Mucosa of stomach (tissue), 1 donor: Measurements from ENCODE around the gene OR10P1.
"Not testable (repeated sequence)": the region's sequence is repeated elsewhere in the genome, so short reads cannot be mapped to it uniquely, and the experiment has no call there.

Experiments
- H3K27me3 ChIP-seq: one replicate; pipeline ENCODE4 v1.7.0; 2013; ENCODE audit warnings: mild to moderate bottlenecking, low read length; ENCODE audit not compliant: control insufficient read depth, insufficient read depth
- H3K36me3 ChIP-seq: one replicate; pipeline ENCODE4 v1.7.0; 2013; ENCODE audit warnings: low read length; ENCODE audit not compliant: control insufficient read depth, insufficient read depth
- H3K4me1 ChIP-seq: one replicate; pipeline ENCODE4 v1.7.0; 2013; ENCODE audit warnings: mild to moderate bottlenecking, low read length; ENCODE audit not compliant: control insufficient read depth, insufficient read depth
- H3K4me3 ChIP-seq: one replicate; pipeline ENCODE4 v1.7.0; 2013; ENCODE audit warnings: low read length
- H3K9ac ChIP-seq: one replicate; pipeline ENCODE4 v1.7.0; 2013; ENCODE audit warnings: mild to moderate bottlenecking, low read length, moderate library complexity
- H3K9me3 ChIP-seq: one replicate; pipeline ENCODE4 v1.7.0; 2013; ENCODE audit warnings: mild to moderate bottlenecking, low read length, moderate library complexity; ENCODE audit not compliant: control insufficient read depth
- donor health status: Pancreatic carcinoma.

The OR10P1 gene

DNA sequence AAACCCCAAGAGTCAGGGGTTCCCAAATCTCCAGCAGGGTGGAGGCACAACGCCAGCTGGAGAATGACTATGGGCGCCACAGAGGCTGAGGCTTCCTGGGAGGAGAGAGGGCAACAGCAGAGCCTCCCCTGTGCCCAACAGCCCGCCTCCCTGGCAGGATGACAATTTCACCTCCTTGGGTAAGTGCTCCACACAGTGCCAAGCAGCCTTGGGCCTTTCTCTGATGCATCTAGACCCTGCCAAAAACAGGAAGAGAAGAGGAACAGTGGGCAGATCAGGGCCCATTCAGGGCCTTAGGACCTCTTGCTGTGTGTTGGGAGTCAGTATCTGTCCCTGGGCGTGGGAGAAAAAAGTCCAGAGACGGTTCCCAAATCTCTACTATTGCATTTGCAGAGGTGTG is 5.0 kb upstream of the OR10P1 start:
- Histone ChIP-seq H3K4me3 (no peak overlapping the region), H3K27me3 (peaks cover 3% of the 10 kb centered on the region), H3K9ac (no peak overlapping the region), H3K36me3 (no peaks in the 10 kb centered on the region), H3K4me1 (no peaks in the 10 kb centered on the region), H3K9me3 (no peaks in the 10 kb centered on the region)

DNA sequence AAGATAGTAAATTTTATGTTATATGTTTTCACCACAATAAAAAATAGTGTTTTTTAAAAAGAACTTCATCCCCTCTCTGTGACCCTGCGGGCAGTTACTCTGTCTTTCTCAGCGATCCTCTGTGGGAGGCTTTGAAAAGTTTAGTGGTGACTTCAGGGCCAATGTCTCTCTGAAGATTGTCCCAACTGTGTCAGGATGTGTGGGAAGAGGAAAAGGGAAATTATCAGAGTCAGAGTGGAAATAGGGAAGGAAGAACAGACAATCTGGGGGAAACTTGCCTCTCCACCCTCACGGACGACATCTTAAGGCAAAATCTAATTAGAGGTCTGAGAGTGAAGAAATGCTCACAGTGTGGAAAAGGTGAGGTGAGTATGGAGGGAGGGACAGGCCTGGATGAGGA is 3.5 kb upstream of the OR10P1 start:
- Histone ChIP-seq H3K4me3 (no peak overlapping the region), H3K27me3 (peaks cover 5% of the 10 kb centered on the region), H3K9ac (no peak overlapping the region), H3K9me3 (no peaks in the 10 kb centered on the region), H3K4me1 (no peaks in the 10 kb centered on the region), H3K36me3 (no peaks in the 10 kb centered on the region)

DNA sequence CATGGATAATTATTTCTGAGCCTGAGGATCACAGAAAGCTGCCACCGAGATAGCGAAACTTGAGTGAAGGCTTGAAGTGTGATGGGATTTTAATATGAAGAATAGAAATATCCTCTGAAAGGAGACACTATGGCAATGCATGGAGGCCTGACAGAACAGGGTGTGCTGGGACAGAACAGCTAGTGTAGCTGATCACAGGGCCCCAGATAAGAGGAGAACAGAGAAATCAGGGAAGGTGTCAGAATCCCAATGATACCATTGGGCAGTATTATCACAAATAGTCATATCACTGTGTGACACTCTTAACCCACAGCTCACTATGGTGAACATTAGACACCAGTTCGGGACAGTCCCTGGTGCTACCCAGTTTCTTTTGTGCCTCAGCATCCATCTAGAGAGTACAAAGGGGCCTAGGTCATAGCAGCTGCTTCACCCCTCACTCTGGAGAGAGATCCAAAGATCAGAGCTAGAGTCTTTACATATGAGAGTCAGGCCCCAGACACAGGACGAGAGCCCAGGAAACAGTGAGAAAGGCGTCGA is 506 bp upstream of the OR10P1 start:
- H3K4me1 ChIP-seq: no peaks in the 10 kb centered on the region
- no peaks in the 10 kb centered on the region for H3K36me3 ChIP-seq
- H3K9me3 ChIP-seq: no peaks in the 10 kb centered on the region
- peaks cover 9% of the 10 kb centered on the region for H3K27me3 ChIP-seq
- no peak overlapping the region for H3K4me3 ChIP-seq
- H3K9ac ChIP-seq: no peak overlapping the region

DNA sequence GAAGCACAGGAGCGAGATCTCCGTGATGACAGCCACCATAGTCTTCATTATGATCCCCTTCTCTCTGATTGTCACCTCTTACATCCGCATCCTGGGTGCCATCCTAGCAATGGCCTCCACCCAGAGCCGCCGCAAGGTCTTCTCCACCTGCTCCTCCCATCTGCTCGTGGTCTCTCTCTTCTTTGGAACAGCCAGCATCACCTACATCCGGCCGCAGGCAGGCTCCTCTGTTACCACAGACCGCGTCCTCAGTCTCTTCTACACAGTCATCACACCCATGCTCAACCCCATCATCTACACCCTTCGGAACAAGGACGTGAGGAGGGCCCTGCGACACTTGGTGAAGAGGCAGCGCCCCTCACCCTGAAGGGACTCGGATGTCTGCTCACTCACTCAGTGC is 775 bp downstream of the OR10P1 start:
- H3K4me1 ChIP-seq: no peaks in the 10 kb centered on the region
- H3K9ac ChIP-seq: no peak overlapping the region
- peaks cover 9% of the 10 kb centered on the region for H3K27me3 ChIP-seq
- H3K4me3 ChIP-seq: no peak overlapping the region
- no peaks in the 10 kb centered on the region for H3K36me3 ChIP-seq
- no peaks in the 10 kb centered on the region for H3K9me3 ChIP-seq

DNA sequence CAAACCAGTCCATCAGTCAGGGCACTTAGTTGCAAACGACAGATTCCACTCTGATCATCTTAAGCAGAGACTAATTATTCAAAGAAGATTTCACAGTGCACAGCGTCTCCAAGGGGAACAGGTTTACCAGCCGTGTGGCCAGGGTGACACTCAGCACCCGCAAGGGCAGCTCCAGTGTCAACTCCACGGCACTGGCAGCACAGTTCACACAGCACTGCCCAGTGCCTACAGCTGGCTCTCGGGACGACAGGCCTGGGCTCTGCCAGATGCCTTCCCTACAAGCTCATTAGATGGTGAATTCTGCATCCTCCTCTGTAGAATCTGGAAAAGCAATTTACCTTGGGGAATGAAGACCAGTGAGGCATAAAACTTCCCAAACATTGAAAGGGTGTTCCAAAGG is 4.9 kb downstream of the OR10P1 start:
- Histone ChIP-seq H3K4me1 (peaks cover 4% of the 10 kb centered on the region), H3K9me3 (no peaks in the 10 kb centered on the region), H3K4me3 (no peak overlapping the region), H3K36me3 (no peaks in the 10 kb centered on the region), H3K27me3 (peaks cover 6% of the 10 kb centered on the region), H3K9ac (no peak overlapping the region)

DNA sequence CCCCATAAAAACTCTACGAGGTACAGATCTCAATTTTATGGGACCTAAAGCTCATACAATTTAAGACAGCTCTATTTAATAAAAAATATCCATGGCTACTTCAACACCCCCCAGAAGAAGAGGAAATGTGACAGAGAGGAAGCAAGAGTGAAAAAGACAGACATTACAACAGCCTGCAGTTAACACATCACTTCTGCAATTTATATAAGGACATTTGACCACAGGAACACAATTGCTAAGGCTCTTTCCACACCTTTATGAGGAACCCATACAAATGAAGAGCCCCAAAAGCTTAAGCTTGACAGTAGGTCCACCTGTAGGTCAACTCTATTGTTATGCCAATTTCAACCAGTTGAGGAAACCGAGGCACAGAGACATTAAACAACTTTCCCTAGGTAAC is 5.6 kb downstream of the OR10P1 start:
- Histone ChIP-seq H3K27me3 (peaks cover 6% of the 10 kb centered on the region), H3K9ac (no peak overlapping the region), H3K9me3 (no peaks in the 10 kb centered on the region), H3K4me3 (no peak overlapping the region), H3K36me3 (no peaks in the 10 kb centered on the region), H3K4me1 (peaks cover 7% of the 10 kb centered on the region)

DNA sequence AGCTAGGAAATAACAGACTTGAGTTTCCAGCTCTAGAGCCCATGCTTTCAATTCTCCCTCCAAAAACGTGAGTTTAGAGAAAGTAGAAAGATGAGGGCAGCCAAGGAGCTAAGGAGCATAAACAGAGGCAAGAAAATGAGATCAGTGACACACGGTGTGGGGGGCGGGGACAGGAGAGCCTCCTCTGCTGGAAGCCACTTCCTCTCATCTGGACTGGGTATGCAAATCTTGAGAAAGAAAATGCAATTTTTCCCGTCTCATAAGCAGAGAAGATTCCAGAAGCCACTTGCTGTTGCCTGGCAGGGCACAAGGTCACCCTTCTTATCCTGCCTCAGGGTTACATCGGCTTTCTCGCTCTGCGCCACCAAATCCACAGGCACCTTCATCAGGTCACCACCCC is 6.0 kb downstream of the OR10P1 start:
- peaks cover 6% of the 10 kb centered on the region for H3K27me3 ChIP-seq
- H3K4me1 ChIP-seq: peaks cover 7% of the 10 kb centered on the region
- no peak overlapping the region for H3K9ac ChIP-seq
- H3K9me3 ChIP-seq: no peaks in the 10 kb centered on the region
- H3K36me3 ChIP-seq: no peaks in the 10 kb centered on the region
- H3K4me3 ChIP-seq: no peak overlapping the region

DNA sequence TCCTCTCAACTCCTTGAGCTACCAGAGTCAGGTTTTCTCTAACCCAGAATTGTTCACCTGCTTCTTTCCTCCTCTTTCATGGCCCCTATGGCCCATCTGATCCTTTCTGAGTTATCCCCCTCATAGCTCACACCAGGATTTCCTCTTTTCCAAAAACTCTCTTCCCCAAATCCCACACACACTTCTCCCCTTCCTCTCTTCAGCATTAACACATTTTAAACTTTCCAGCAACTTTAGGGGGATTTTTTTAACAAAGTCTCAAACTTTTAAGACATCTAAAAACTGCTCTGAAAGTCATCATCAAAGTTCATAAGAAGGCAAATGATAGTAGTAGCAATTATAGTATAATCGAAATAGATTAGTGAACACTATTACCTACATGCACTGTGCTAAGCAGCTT is 7.9 kb downstream of the OR10P1 start:
- Histone ChIP-seq H3K36me3 (no peaks in the 10 kb centered on the region), H3K4me3 (no peak overlapping the region)

DNA sequence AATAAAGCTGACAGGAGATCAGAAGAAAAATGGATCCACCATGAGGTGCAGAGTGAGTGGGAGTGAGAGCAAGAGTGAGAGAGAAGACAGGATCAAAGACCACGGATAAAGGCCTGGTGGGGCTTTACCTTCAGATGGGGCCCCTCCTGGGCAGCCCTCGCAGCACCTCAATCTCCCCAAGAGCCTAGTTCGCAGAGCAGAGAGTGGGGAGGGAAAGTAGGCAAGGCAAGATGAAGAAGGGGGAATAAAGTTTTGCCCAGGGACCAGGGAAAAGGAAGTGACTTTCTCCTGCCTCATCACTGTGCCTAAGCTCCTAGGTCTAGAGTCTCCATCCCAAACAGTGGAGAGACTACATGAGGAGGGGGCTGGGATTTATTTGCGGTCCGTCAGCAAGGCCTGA is 10.3 kb downstream of the OR10P1 start:
- H3K4me3 ChIP-seq: no peak overlapping the region
- peaks cover 10% of the 10 kb centered on the region for H3K4me1 ChIP-seq
- H3K9ac ChIP-seq: no peak overlapping the region
- H3K9me3 ChIP-seq: no peaks in the 10 kb centered on the region
- no peaks in the 10 kb centered on the region for H3K27me3 ChIP-seq
- H3K36me3 ChIP-seq: no peaks in the 10 kb centered on the region

More for the DNA sequence above, 7.9 kb downstream of the OR10P1 start:
- Histone ChIP-seq H3K9me3 (no peaks in the 10 kb centered on the region), H3K4me1 (peaks cover 7% of the 10 kb centered on the region), H3K9ac (no peak overlapping the region), H3K27me3 (no peaks in the 10 kb centered on the region)

DNA sequence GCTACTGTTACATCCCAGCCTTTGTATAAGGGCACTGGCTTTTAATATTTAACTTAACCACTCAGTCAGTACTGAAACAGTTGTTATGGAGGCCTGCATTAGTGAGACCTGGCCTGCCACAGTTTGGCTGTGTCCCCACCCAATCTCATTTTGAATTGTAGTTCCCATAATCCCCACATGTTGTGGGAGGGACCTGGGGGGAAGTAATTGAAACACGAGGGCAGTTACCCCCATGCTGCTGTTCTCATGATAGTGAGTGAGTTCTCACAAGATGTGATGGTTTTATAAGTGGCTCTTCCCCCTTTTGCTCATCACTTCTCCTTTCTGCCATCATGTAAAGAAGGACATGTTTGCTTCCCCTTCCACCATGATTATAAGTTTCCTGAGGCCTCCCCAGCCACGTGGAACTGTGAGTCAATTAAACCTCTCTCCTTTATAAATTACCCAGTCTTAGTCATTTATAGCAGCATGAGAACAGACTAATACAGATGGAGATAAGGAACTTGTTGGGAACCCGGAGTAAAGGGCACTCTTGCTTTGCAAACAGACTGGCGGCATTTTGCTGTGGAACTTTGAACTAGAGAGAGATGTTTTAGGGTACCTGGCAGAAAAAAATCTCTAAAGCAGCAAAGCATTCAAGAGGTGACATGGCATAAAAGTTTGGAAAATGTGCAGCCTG is 14.1 kb downstream of the OR10P1 start:
- not testable (repeated sequence) for H3K9me3 ChIP-seq, H3K27me3 ChIP-seq, H3K4me1 ChIP-seq, H3K9ac ChIP-seq, H3K36me3 ChIP-seq, H3K4me3 ChIP-seq

DNA sequence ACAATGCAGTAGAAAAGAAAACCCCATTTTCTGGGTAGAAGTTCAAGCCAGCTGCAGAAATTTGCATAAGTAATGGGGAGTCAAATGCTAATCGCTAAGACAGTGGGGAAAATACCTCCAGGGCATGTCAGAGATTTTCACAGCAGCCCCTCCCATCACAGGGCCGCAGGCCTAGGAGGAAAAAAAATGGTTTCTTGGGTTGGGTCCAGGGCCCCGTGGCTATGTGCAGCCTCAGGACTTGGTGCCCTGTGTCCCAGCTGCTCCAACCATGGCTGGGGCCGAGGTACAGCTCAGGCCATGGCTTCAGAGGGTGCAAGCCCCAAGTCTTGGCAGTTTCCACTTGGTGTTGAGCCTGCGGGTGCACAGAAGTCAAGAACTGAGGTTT is 14.6 kb downstream of the OR10P1 start:
- H3K9ac ChIP-seq: no peak overlapping the region
- no peaks in the 10 kb centered on the region for H3K27me3 ChIP-seq
- peaks cover 9% of the 10 kb centered on the region for H3K4me1 ChIP-seq
- no peaks in the 10 kb centered on the region for H3K9me3 ChIP-seq
- no peak overlapping the region for H3K4me3 ChIP-seq
- H3K36me3 ChIP-seq: no peaks in the 10 kb centered on the region

DNA sequence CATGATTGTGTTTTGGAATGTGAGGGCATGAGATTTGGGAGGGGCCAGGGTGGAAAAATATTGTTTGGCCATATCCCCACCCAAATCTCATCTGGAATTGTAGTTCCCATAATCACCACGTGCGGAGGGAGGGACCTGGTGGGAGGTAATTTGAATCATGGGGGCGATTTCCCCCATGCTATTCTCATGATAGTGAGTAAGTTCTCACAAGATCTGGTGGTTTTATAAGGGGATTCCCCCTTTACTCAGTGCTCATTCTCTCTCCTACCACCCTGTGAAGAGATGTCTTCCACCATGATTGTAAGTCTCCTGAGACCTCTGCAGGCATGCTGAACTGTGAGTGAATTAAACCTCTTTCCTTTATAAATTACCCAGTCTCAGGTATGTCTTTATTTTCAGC is 15.7 kb downstream of the OR10P1 start:
- H3K27me3 ChIP-seq: peaks cover 4% of the 10 kb centered on the region
- peaks cover 3% of the 10 kb centered on the region for H3K4me1 ChIP-seq
- no peaks in the 10 kb centered on the region for H3K9me3 ChIP-seq
- H3K36me3 ChIP-seq: no peaks in the 10 kb centered on the region
- no peak overlapping the region for H3K9ac ChIP-seq
- H3K4me3 ChIP-seq: no peak overlapping the region

DNA sequence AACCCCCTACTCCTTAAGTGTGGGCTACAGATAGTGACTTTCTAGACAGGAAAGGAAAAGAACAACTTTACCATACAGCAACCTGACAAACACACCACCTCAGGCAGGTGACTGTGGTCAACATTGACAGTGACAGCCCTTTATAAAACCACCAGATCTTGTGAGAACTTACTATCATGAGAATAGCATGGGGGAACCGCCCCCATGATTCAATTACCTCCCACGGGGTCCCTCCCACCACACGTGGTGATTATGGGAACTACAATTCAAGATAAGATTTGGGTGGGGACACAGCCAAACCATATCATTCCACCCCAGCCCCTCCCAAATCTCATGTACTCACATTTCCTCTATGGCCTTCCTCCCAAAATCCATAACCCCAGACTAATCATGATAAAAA is 16.3 kb downstream of the OR10P1 start:
- Histone ChIP-seq H3K36me3 (no peaks in the 10 kb centered on the region), H3K9me3 (no peaks in the 10 kb centered on the region), H3K27me3 (peaks cover 4% of the 10 kb centered on the region), H3K4me3 (no peak overlapping the region), H3K9ac (no peak overlapping the region), H3K4me1 (peaks cover 3% of the 10 kb centered on the region)
